Duodenal mucosa (tissue), 2 donors: Measurements from ENCODE around the gene TMEM234.

Source experiments
- H3K27ac ChIP-seq: one replicate; pipeline ENCODE4 v1.7.0; 2013; ENCODE audit warnings: low read depth, low read length
- H3K27me3 ChIP-seq, 2 donors: one replicate each; pipeline ENCODE4 v1.7.0; 2013; ENCODE audit warnings: low read length in 2 of 2, control low read depth in 1 of 2; ENCODE audit not compliant: insufficient read depth in 2 of 2, control insufficient read depth in 1 of 2
- H3K36me3 ChIP-seq, 2 donors: one replicate each; pipeline ENCODE4 v1.7.0; 2013; ENCODE audit warnings: low read length in 2 of 2, control low read depth in 1 of 2; ENCODE audit not compliant: insufficient read depth in 2 of 2, control insufficient read depth in 1 of 2
- H3K4me1 ChIP-seq, 2 donors: one replicate each; pipeline ENCODE4 v1.7.0; 2013; ENCODE audit warnings: low read length in 2 of 2, control low read depth in 1 of 2; ENCODE audit not compliant: insufficient read depth in 2 of 2, control insufficient read depth in 1 of 2
- H3K4me3 ChIP-seq, 2 donors: one replicate each; pipeline ENCODE4 v1.7.0; 2013; ENCODE audit warnings: low read length in 2 of 2, low read depth in 1 of 2
- H3K9ac ChIP-seq, 2 donors: one replicate each; pipeline ENCODE4 v1.7.0; 2013; ENCODE audit warnings: low read length in 2 of 2, low read depth in 1 of 2
- H3K9me3 ChIP-seq, 2 donors: one replicate each; pipeline ENCODE4 v1.7.0; 2013; ENCODE audit warnings: low read length in 2 of 2, control low read depth in 1 of 2; ENCODE audit not compliant: control insufficient read depth in 1 of 2

The TMEM234 gene

DNA sequence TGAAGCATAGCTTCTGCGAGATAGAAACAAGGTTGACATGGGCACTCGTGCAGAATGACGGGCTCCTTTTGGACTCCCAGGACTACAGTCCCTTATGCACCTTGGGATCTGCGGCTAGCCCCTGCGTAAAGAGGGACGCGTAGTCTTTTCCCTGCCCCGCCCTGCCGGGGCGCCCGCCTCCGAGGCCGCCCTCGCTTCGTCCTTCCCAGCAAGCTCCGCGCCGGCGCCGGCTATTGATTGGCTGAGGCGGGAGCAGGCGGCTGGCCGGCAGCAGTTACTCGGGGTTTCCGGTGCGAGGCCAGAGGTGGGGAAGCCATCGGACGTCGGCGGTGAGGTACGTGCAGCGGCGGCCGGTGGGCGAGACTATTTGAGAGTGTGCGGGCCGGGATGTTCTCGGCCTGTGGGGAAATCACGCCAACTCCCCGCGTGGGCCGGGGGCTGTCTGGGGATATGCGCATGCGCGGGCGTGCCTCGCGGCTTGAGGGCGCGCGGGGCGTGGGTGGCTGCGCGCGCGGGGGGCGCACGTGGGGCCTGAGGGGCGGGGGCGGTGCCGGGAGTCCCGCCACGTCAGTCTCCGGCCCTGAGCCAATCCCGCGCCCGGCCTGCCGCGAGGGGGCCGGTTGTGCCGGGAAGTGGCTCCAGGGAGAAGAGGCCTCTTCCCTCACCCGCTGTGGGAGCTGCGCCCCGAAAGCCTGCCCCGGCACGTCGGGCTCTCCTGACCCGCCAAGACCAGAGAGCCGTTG lies 42.5 kb downstream of the TMEM234 start, which contains the start of gene TXLNA:
TSS of gene TXLNA (plus strand) at position 233 of the 743 bp plus-strand sequence. CDS start 671 bp downstream, outside the sequence.
- peaks cover 24 to 26% of the 10 kb centered on the region in 2 donors for H3K4me1 ChIP-seq
- no peaks in the 10 kb centered on the region for H3K9me3 ChIP-seq
- peak within 1 kb of the TSS; percentile 83 to 89 for H3K9ac ChIP-seq
- peak within 1 kb of the TSS; percentile 92 for H3K27ac ChIP-seq
- H3K36me3 ChIP-seq: peaks cover 7 to 15% of the 10 kb centered on the region in 2 donors
- peak within 1 kb of the TSS; percentile 73 to 78 for H3K4me3 ChIP-seq
- H3K27me3 ChIP-seq: no peaks in the 10 kb centered on the region

DNA sequence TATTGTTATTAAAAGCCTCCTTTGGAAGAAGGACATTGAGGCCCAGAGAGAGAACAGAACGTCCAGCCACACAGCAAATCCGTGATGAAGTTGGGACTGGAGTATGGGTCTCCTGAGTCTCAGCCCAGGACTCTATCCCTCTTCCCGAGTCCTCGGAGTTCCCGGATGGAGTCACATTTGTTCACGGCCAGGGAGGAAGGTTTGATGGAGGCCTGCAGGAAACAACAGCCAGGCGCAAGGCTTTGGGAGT lies 43.0 kb downstream of the TMEM234 start:
- Histone ChIP-seq H3K4me3 (peak overlapping the region; percentile 73 to 78), H3K36me3 (peaks cover 2 to 11% of the 10 kb centered on the region in 2 donors), H3K9ac (peak overlapping the region; percentile 67 to 89), H3K27me3 (no peaks in the 10 kb centered on the region), H3K4me1 (peaks cover 24 to 26% of the 10 kb centered on the region in 2 donors), H3K27ac (peak overlapping the region; percentile 92), H3K9me3 (no peaks in the 10 kb centered on the region)

DNA sequence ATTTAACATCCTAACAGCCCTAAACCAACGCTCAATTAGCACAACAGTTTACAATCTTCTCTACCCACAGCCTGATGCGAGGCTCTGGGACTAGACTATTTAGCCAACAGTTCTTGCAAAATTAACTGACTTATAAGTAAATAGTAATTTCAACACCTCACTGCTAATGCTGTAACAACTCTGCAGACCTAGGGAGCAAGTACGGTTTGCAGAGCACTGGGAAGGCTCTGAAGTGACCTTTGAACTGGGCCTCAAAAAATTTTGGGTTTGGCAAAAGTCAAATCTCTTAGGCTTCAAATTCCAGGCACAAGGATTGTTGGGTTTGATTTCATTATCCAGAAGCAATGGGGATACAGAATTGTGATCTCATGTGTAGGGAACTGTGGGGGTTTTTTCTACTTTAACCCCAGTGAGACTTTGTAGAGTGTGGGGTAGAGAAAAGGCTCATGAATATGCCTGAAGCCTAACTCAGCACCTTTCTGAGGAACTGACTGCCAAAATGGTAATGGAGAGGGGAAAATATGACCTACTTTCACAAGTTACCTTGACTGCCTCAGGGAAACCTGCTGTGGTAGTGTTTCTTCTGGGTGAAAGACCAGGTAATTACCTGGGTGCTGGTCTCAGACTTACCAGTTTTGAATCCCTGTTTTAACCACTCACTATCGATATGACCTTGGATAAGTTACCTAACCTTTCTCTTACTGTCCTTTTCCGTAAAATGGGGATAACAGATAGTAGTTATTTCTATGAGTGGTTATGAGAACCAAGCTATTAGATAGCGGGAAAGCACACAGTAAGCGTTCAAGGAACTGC lies 43.6 kb downstream of the TMEM234 start:
- Histone ChIP-seq H3K27me3 (no peaks in the 10 kb centered on the region), H3K4me1 (peaks cover 24 to 26% of the 10 kb centered on the region in 2 donors), H3K4me3 (peak overlapping the region; percentile 73 to 78), H3K9ac (peak overlapping the region; percentile 67 to 89), H3K36me3 (peaks cover 0 to 5% of the 10 kb centered on the region in 2 donors), H3K27ac (peak overlapping the region; percentile 92), H3K9me3 (no peaks in the 10 kb centered on the region)

DNA sequence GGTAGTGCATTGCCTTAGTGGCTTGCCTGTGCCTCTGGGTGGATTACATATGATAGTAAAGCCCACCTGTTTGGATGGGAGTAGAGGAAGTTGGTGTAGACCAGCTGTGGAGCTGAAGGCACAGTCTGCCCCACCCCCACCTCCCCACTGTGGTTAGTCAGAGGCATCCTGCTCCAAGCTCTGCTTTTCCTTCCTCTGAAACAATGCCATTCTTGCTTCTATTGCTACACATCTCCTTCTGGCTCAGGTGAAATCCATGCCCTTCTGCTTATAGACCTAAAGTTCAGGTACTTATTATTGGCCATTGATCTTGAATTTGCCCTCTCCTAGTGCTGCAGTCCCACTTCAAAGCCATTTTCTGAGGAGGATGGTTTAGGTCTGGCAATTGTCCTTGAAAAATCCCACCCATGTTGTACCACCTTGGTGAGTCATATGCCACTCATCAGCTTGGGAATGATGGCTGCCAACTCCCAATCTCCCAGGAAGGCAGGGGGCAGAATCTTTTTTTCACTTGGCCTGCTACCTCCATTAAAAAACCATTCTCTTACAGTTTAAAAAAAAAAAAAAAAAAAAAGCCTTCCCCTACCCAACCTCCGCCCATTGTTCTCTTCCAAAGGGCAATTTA lies 49.4 kb downstream of the TMEM234 start:
- Histone ChIP-seq H3K4me1 (no peaks in the 10 kb centered on the region), H3K9me3 (no peaks in the 10 kb centered on the region), H3K4me3 (no peak overlapping the region), H3K27ac (no peak overlapping the region), H3K9ac (no peak overlapping the region), H3K27me3 (no peaks in the 10 kb centered on the region), H3K36me3 (peaks cover 29 to 45% of the 10 kb centered on the region in 2 donors)

DNA sequence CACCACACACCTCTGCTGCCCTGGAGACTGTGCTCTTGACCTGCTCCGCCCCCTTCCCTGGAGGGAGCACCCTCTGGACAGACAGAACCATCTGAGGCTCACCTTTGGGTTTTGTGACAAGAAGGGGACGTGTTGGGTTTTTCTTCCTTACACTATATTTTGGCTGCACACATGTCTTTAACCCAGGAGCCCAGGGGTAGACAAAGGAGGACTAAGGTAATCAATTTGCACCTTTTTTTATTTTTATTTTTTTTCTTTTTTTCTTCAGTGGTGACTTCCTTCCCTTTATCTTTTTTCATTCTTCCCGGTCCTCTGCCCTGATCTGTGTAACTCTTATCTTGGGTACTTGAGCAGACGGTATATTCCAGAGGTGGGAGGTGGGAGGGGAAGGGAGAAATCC lies 51.2 kb downstream of the TMEM234 start:
- Histone ChIP-seq H3K27me3 (no peaks in the 10 kb centered on the region), H3K9ac (no peak overlapping the region), H3K4me1 (no peaks in the 10 kb centered on the region), H3K36me3 (peaks cover 38 to 59% of the 10 kb centered on the region in 2 donors), H3K9me3 (no peaks in the 10 kb centered on the region), H3K27ac (no peak overlapping the region), H3K4me3 (no peak overlapping the region)
